ENCODE data around the gene VPS13C.

The VPS13C gene

DNA sequence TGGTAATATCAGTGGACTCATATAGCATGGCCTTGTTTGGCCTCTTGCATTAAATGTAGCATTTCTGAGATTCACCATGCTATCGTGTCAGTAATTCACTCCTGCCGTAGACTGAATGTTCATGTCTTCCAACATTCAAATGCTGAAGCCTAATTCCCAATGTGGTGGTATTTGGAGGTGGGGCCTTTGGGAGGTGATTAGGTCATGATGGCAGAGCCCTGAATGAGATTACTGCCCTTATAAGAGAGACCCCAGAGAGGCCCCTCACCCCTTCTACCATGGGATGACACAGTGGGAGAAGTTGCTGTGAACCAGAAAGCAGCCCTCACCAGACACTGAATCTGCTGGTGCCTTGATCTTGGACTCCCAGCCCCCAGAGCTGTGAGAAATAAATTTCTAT is 241.4 kb downstream of the VPS13C start:
- Histone ChIP-seq H3K27ac (ENCODE audit: low read length, poor library complexity, severe bottlenecking) (no peak overlapping the region), H2BK15ac (ENCODE audit: low read depth, poor library complexity, severe bottlenecking) (no peak overlapping the region), H3K14ac (ENCODE audit: low read length in 2 of 2) (no peak overlapping the region), H3K23ac (ENCODE audit: low read length in 2 of 2) (no peak overlapping the region), H3K4me3 (ENCODE audit: insufficient read depth in 1 of 2, low read depth in 1 of 2, low read length in 2 of 2) (no peak overlapping the region), H3K4ac (ENCODE audit: low read depth in 1 of 2, low read length in 2 of 2) (no peak overlapping the region), H4K8ac (ENCODE audit: low read length) (no peak overlapping the region), H3K36me3 (ENCODE audit: control insufficient read depth in 1 of 2, insufficient read depth in 2 of 2, low read depth in 1 of 2, low read length in 2 of 2) (no peaks in the 10 kb centered on the region), H3K4me1 (ENCODE audit: control insufficient read depth, insufficient read depth, low read depth, low read length) (no peaks in the 10 kb centered on the region), H2AFZ (ENCODE audit: low read depth, low read length) (no peak overlapping the region), H3K4me2 (ENCODE audit: low read length, poor library complexity, severe bottlenecking) (no peak overlapping the region), H3K79me1 (replicated peaks; ENCODE audit: low read length, poor library complexity, severe bottlenecking) (no peaks in the 10 kb centered on the region), H2BK12ac (ENCODE audit: low read length in 2 of 2) (no peak overlapping the region), H2BK120ac (ENCODE audit: low read depth, low read length) (no peak overlapping the region), H2AK5ac (ENCODE audit: low read length, severe bottlenecking) (no peak overlapping the region), H3K9ac (ENCODE audit: low read length) (no peak overlapping the region), H4K91ac (ENCODE audit: low read length) (no peak overlapping the region), H3K18ac (ENCODE audit: low read depth in 1 of 2, low read length in 2 of 2) (no peak overlapping the region), H3K9me3 (ENCODE audit: control insufficient read depth, low read length) (no peaks in the 10 kb centered on the region), H3K27me3 (ENCODE audit: control insufficient read depth in 1 of 2, insufficient read depth in 1 of 2, low read length in 2 of 2) (peaks cover 5 to 40% of the 10 kb centered on the region in 2 experiments), H2BK5ac (ENCODE audit: low read depth, low read length, poor library complexity, severe bottlenecking) (no peak overlapping the region)
- 100% methylated on average over 2 of the region's 2 CpGs for WGBS
- no peak for DNase-seq

DNA sequence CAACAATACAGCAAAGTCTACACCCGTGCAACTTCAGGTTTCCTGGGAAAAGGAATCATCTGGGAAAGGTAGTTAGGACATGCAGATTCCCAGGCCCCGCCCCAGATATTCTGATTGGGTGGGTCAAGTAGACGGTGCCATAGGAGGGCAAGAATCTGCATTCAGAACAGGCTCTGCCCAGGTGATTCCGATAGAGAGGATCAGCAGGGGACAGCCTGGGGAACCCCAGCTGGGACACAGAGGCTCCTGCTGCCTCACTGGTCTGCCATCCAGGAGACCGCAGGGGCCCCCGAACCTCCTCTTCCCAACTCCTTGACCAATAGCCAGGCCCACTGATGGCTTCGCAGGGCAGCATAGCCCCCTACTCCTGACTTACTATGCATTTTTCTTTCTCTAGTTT is 243.4 kb downstream of the VPS13C start:
- Histone ChIP-seq H3K23ac (ENCODE audit: low read length in 2 of 2) (no peak overlapping the region), H3K4me2 (ENCODE audit: low read length, poor library complexity, severe bottlenecking) (no peak overlapping the region), H3K4me3 (ENCODE audit: insufficient read depth in 1 of 2, low read depth in 1 of 2, low read length in 2 of 2) (no peak overlapping the region), H3K9ac (ENCODE audit: low read length) (no peak overlapping the region), H2BK12ac (ENCODE audit: low read length in 2 of 2) (no peak overlapping the region), H3K36me3 (ENCODE audit: control insufficient read depth in 1 of 2, insufficient read depth in 2 of 2, low read depth in 1 of 2, low read length in 2 of 2) (no peaks in the 10 kb centered on the region), H2BK5ac (ENCODE audit: low read depth, low read length, poor library complexity, severe bottlenecking) (no peak overlapping the region), H3K4ac (ENCODE audit: low read depth in 1 of 2, low read length in 2 of 2) (no peak overlapping the region), H4K8ac (ENCODE audit: low read length) (no peak overlapping the region), H2BK15ac (ENCODE audit: low read depth, poor library complexity, severe bottlenecking) (no peak overlapping the region), H3K14ac (ENCODE audit: low read length in 2 of 2) (no peak overlapping the region), H3K27me3 (ENCODE audit: control insufficient read depth in 1 of 2, insufficient read depth in 1 of 2, low read length in 2 of 2) (peaks cover 5 to 44% of the 10 kb centered on the region in 2 experiments), H3K27ac (ENCODE audit: low read length, poor library complexity, severe bottlenecking) (no peak overlapping the region), H3K9me3 (ENCODE audit: control insufficient read depth, low read length) (no peaks in the 10 kb centered on the region), H2AK5ac (ENCODE audit: low read length, severe bottlenecking) (no peak overlapping the region), H3K79me1 (replicated peaks; ENCODE audit: low read length, poor library complexity, severe bottlenecking) (no peaks in the 10 kb centered on the region), H4K91ac (ENCODE audit: low read length) (no peak overlapping the region), H3K18ac (ENCODE audit: low read depth in 1 of 2, low read length in 2 of 2) (no peak overlapping the region), H3K4me1 (ENCODE audit: control insufficient read depth, insufficient read depth, low read depth, low read length) (no peaks in the 10 kb centered on the region), H2AFZ (ENCODE audit: low read depth, low read length) (no peak overlapping the region), H2BK120ac (ENCODE audit: low read depth, low read length) (no peak overlapping the region)
- no peak for DNase-seq
- WGBS, result 77% methylated on average over 7 of the region's 7 CpGs

DNA sequence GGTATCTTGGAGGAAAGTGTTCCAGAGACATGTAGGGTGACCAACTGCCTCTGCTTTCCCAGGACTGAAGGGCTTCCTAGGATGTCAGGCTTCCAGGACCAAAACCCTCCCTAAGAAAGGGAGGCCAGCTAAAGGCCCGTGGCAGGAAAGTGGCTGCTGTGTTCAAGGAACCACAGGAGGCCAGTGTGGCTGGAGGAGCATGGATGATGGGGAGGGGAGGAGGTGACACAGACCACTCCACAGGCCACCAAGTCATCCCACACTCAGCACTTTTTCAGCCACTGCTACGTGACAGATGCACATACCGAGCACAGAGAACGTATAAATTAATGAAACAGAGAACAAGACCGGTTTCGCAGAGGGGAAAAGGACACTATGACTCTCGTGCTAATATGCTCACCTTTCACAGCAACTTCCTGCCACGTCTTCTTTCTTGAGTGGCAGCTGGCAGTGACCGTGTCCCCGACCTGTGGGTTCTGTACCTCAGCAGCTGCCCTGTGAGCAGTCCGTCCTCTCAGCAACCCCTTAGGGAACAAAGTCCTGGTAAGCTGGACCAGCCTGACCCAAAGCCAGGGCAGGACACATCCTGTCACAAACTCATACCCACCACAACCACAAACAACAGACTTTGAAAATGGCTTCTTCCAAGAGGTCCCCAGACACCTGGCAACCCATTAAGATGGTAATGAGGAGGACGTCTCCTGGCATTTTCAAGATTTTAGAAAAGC is 244.7 kb downstream of the VPS13C start:
- Histone ChIP-seq H3K27ac (ENCODE audit: low read length, poor library complexity, severe bottlenecking) (no peak overlapping the region), H3K4ac (ENCODE audit: low read depth in 1 of 2, low read length in 2 of 2) (no peak overlapping the region), H3K36me3 (ENCODE audit: control insufficient read depth in 1 of 2, insufficient read depth in 2 of 2, low read depth in 1 of 2, low read length in 2 of 2) (no peaks in the 10 kb centered on the region), H4K91ac (ENCODE audit: low read length) (no peak overlapping the region), H2BK12ac (ENCODE audit: low read length in 2 of 2) (no peak overlapping the region), H3K9me3 (ENCODE audit: control insufficient read depth, low read length) (no peaks in the 10 kb centered on the region), H2AK5ac (ENCODE audit: low read length, severe bottlenecking) (no peak overlapping the region), H3K23ac (ENCODE audit: low read length in 2 of 2) (no peak overlapping the region), H3K4me2 (ENCODE audit: low read length, poor library complexity, severe bottlenecking) (no peak overlapping the region), H3K27me3 (ENCODE audit: control insufficient read depth in 1 of 2, insufficient read depth in 1 of 2, low read length in 2 of 2) (peaks cover 0 to 38% of the 10 kb centered on the region in 2 experiments), H3K14ac (ENCODE audit: low read length in 2 of 2) (no peak overlapping the region), H3K9ac (ENCODE audit: low read length) (no peak overlapping the region), H2BK5ac (ENCODE audit: low read depth, low read length, poor library complexity, severe bottlenecking) (no peak overlapping the region), H3K4me3 (ENCODE audit: insufficient read depth in 1 of 2, low read depth in 1 of 2, low read length in 2 of 2) (no peak overlapping the region), H3K79me1 (replicated peaks; ENCODE audit: low read length, poor library complexity, severe bottlenecking) (no peaks in the 10 kb centered on the region), H2BK15ac (ENCODE audit: low read depth, poor library complexity, severe bottlenecking) (no peak overlapping the region), H3K18ac (ENCODE audit: low read depth in 1 of 2, low read length in 2 of 2) (no peak overlapping the region), H4K8ac (ENCODE audit: low read length) (no peak overlapping the region), H3K4me1 (ENCODE audit: control insufficient read depth, insufficient read depth, low read depth, low read length) (no peaks in the 10 kb centered on the region), H2AFZ (ENCODE audit: low read depth, low read length) (no peak overlapping the region), H2BK120ac (ENCODE audit: low read depth, low read length) (no peak overlapping the region)
- WGBS, result 79% methylated on average over 11 of the region's 12 CpGs
- no peak for DNase-seq

DNA sequence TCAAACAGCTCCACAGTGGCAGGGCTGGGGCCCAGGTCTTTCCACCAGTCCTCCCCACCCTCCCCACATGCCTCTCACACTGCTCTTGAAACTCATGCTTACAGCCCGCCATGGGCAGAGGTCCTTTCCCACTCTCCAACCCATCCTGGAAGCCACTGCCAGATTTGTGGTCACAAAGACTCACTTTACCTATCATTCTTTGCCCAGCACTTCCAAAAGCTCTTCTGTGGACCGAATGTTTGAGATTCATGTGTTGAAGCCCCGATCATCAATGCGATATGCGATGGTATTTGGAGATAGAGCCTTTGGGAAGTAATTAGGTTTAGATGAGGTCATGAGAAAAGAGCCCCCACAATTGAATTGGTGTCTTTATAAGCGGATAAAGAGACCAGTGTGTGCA is 247.8 kb downstream of the VPS13C start:
- Histone ChIP-seq H4K8ac (ENCODE audit: low read length) (no peak overlapping the region), H2AK5ac (ENCODE audit: low read length, severe bottlenecking) (no peak overlapping the region), H3K27ac (ENCODE audit: low read length, poor library complexity, severe bottlenecking) (no peak overlapping the region), H3K9me3 (ENCODE audit: control insufficient read depth, low read length) (no peaks in the 10 kb centered on the region), H3K18ac (ENCODE audit: low read depth in 1 of 2, low read length in 2 of 2) (no peak overlapping the region), H3K4me2 (ENCODE audit: low read length, poor library complexity, severe bottlenecking) (no peak overlapping the region), H3K36me3 (ENCODE audit: control insufficient read depth in 1 of 2, insufficient read depth in 2 of 2, low read depth in 1 of 2, low read length in 2 of 2) (no peaks in the 10 kb centered on the region), H3K23ac (ENCODE audit: low read length in 2 of 2) (no peak overlapping the region), H4K91ac (ENCODE audit: low read length) (no peak overlapping the region), H2BK5ac (ENCODE audit: low read depth, low read length, poor library complexity, severe bottlenecking) (no peak overlapping the region), H2BK120ac (ENCODE audit: low read depth, low read length) (no peak overlapping the region), H3K27me3 (ENCODE audit: control insufficient read depth in 1 of 2, insufficient read depth in 1 of 2, low read length in 2 of 2) (peaks cover 0 to 34% of the 10 kb centered on the region in 2 experiments), H2BK12ac (ENCODE audit: low read length in 2 of 2) (no peak overlapping the region), H3K9ac (ENCODE audit: low read length) (no peak overlapping the region), H2BK15ac (ENCODE audit: low read depth, poor library complexity, severe bottlenecking) (no peak overlapping the region), H3K79me1 (replicated peaks; ENCODE audit: low read length, poor library complexity, severe bottlenecking) (no peaks in the 10 kb centered on the region), H2AFZ (ENCODE audit: low read depth, low read length) (no peak overlapping the region), H3K4me1 (ENCODE audit: control insufficient read depth, insufficient read depth, low read depth, low read length) (no peaks in the 10 kb centered on the region), H3K14ac (ENCODE audit: low read length in 2 of 2) (no peak overlapping the region), H3K4ac (ENCODE audit: low read depth in 1 of 2, low read length in 2 of 2) (no peak overlapping the region), H3K4me3 (ENCODE audit: insufficient read depth in 1 of 2, low read depth in 1 of 2, low read length in 2 of 2) (no peak overlapping the region)
- no peak for DNase-seq
- WGBS, result 82% methylated on average over 6 of the region's 6 CpGs
